Stimulated activated CD4-positive, alpha-beta T cell treated with anti-CD3 and anti-CD28 coated beads, Interleukin-1b, Interleukin-23, amount 100 ng/mL, for 4 hours (primary cell): Measurements from ENCODE around the gene UPP1.
"Not testable (repeated sequence)": the region's sequence is repeated elsewhere in the genome, so short reads cannot be mapped to it uniquely, and the experiment has no call there.

Source experiments
- DNase-seq, 2 donors: peaks; one replicate each; pipeline ENCODE4 v3.0.0-alpha.2; 2020; ENCODE audit warnings: low read depth in 2 of 2

Gene UPP1

GRCh38 chr7:48111596-48111995 is 22.5 kb downstream of the UPP1 start:
- DNase-seq, result no peak

DNA sequence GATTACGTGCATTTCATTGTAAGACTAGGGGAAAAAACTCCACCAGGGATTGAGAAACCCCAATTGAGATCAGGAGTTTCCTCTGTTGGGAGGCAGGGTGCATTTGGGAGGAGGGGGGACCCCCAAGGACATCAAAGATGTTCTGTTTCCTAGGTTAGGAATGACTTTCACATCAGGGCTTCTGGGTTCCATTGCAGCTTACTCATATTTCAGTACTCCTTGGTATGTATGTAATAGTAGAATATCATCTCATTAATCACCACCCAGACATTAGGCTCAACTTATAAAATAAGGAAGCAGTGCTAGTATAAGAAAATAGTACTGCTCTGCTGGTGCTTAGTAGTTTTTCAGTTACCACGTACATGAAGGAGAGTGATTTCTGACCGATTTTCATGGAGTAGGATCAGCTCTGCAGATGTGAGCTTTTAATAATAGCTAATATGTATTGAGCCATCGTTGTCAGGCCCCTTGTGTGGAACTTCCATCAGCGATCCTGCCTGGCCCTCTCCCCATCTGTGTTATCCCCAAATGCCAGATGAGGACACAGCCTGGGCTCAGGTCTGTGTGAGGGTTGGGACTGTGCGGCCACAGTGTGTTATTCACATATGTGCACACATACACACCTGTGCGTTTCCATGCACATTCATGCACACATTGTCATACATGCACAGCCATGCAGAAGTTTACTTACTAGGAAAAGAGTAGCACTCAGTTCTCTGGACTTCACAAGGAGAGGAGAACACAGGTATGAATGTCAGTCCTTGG is 23.5 kb downstream of the UPP1 start:
- DNase-seq, result no peak

GRCh38 chr7:48113275-48113674 is 24.2 kb downstream of the UPP1 start:
- DNase-seq, result no peak

- no peak for DNase-seq
These were observed 25.1 kb downstream of the UPP1 start for GRCh38 chr7:48114115-48114514.

GRCh38 chr7:48114589-48114988 is 25.5 kb downstream of the UPP1 start:
- no peak for DNase-seq

DNA sequence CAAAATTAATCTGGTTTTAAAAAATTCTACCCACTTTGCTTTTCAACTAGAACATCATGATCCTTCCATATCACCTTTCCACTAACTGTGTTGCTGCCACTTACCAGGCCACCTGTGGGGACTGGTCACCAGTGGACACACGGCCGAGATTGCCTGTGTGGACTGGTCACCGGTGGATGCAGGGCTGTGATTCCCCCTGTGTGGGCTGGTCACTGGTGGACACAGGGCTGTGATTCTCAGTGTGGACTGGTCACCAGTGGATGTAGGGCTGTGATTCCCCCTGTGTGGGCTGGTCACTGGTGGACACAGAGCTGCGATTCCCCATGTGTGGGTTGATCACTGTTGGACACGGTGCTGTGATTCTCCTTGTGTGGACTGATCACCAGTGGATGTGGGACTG is 27.0 kb downstream of the UPP1 start:
- no peak for DNase-seq

DNA sequence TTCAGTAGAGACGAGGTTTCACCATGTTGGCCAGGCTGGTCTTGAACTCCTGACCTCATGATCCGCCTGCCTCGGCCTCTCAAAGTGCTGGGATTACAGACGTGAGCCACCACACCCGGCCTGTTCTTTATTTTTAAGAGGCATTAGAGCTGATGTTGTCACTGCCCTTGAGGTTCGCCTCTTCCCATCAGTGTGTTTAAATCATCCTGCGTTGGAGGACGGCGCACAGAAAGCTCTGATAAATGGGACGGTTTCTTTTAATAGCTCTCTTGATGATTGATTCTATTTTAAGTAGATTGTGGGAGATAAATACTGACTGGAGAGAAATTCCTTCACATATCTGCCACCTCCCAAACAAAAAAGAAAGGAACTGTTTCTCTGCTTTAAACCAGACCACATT is 29.0 kb downstream of the UPP1 start:
- no peak for DNase-seq

GRCh38 chr7:48120536-48120935 is 31.5 kb downstream of the UPP1 start:
- DNase-seq, result not testable (repeated sequence)

DNA sequence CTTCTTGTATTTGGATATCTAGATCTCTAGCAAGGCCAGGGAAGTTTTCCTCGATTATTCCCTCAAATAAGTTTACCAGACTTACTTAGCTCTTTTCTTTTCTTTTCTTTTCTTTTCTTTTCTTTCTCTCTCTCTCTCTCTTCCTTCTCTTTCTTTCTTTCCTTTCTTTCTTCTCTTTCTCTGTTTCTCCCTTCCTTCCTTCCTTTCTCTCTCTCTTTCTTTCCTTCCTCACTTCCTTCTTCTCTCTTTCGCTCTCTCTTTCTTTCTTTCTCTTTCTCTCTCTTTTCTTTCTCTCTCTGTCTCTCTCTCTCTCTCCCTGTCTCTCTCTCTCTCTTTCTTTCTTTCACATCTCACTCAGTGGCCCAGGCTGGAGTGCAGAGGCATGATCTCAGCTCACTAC is 37.0 kb downstream of the UPP1 start:
- no peak for DNase-seq

DNA sequence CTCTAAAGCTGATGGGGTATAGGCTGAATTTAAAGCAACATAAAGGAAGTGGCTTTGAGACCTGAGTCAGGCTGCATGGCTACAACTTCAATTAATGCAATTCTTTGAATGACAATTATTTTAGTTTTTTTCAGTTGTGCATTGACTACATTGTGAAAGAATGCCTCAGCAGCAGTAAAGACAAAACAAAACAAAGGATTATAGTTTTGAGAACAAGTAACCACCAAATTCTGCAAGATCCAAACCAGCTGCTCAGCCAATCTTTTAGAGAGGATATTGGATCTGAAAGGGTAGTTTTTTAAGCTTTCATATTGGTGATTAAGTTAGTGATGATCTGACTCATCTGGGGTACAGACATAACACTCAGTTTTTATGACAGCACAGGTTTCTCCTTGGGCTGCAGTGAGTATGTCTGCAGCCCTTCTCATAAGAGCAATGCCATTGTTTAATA is 41.6 kb downstream of the UPP1 start:
- DNase-seq, result no peak

GRCh38 chr7:48132792-48133191 is 43.7 kb downstream of the UPP1 start:
- DNase-seq, result no peak

- no peak for DNase-seq
These were observed 50.4 kb downstream of the UPP1 start for GRCh38 chr7:48139459-48139858.

- no peak for DNase-seq
These were observed 51.1 kb downstream of the UPP1 start for GRCh38 chr7:48140001-48140681.

- no peak for DNase-seq
These were observed 52.5 kb downstream of the UPP1 start for GRCh38 chr7:48141521-48141920.

GRCh38 chr7:48144291-48144768 is 55.3 kb downstream of the UPP1 start:
- no peak for DNase-seq

- DNase-seq, result no peak
These were observed 58.1 kb downstream of the UPP1 start for GRCh38 chr7:48147078-48147591.

GRCh38 chr7:48147690-48148089 is 58.6 kb downstream of the UPP1 start:
- not testable (repeated sequence) for DNase-seq

DNA sequence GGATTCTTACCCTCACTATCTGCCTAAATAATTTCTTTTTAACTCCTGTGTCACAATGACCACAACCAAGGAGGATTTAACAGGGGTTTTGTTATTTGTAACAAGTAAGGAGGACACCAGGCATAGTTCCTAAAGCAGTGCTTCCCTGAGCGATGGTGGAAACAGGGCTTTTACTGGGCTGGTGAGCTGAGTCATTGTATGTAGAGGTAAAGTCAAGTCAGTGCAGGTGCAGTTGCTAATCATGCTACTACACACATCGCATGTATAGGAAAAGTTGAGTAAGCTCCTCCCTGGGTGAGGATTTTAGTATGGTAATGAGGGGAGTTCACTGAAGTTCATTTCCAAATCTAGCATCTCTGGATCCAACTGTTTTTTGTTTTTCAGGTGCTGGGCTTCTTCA is 59.2 kb downstream of the UPP1 start:
- no peak for DNase-seq

DNA sequence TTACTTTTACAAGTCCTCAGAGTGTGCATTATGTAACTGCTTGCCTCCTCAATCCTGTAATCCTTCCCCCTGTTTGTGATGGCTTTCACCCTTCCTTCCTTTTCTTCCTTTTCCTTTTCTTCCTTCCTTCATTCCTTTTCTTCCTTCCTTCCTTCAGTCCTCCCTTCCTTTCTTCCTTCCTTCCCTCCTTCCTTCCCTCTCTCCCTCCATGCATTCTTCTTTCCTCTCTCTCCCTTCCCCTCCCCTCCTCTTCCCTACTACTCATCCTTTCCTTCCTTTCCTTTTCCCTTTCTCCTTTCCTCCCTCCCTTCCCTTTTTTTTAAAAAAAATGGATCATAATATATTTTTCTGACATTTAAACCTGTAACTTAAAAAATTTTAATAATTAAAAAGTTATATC is 60.0 kb downstream of the UPP1 start:
- DNase-seq, result no peak

- DNase-seq, result no peak
These were observed 61.0 kb downstream of the UPP1 start for GRCh38 chr7:48150086-48150485.

DNA sequence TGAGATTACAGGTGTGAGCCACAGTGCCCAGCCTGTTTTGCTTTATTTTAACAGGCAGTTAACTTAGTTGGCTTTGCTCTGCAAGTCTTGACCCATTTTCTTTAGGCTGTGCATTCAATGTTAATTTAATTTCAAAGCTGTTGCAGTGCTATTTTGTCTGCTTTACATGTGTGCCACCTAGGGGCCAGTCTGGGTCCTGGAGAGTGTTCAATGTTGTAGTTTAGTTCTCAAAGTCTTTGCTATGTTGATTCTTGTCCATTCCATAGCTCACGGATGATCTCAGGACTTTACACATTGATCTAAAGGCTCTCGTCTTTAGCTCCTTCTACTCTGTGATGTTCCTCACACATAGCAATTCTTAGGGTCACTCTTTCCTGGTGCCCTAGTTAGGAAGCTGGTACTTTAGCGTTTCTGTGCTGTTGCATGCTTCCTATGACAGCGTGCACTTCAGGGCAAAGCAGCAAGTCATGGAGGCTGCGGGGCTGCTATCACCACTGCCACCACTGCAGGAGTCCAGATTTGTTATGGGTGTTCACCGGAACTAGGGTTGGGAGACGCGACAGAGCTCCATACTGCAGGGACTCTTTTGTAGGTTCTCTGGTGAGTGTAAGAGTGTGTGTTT is 65.8 kb downstream of the UPP1 start:
- DNase-seq, result peak in 1 of 2 donors; percentile 3
